Activated CD8-positive, alpha-beta memory T cell treated with anti-CD3 and anti-CD28 coated beads, Interleukin-2, amount 50 U/mL, for 24 hours (primary cell): ENCODE results near the gene PRPF38A.
A peak's percentile ranks its signal among the peaks of the same experiment; 100 is the strongest.

Experiments
- DNase-seq: peaks from one replicate; pipeline ENCODE4 v3.0.0-alpha.2; 2020; ENCODE audit errors: extremely low read depth

Gene PRPF38A

GRCh38 chr1:52400131-52400530 is 4.3 kb upstream of the PRPF38A start:
- DNase-seq: no peak

- DNase-seq: no peak
These were observed 1.6 kb upstream of the PRPF38A start for GRCh38 chr1:52402860-52403240.

GRCh38 chr1:52403566-52404115 is 761 bp upstream of the PRPF38A start:
- peak; percentile 2 for DNase-seq

GRCh38 chr1:52404975-52405338 is 555 bp downstream of the PRPF38A start:
- DNase-seq: no peak

- DNase-seq: no peak
These were observed 9.1 kb downstream of the PRPF38A start for GRCh38 chr1:52413410-52413989.

GRCh38 chr1:52414942-52415341 is 10.5 kb downstream of the PRPF38A start:
- DNase-seq: no peak

GRCh38 chr1:52416811-52417210 is 12.4 kb downstream of the PRPF38A start:
- no peak for DNase-seq

GRCh38 chr1:52420713-52421112 is 16.3 kb downstream of the PRPF38A start:
- DNase-seq: no peak

GRCh38 chr1:52423055-52423454 is 18.7 kb downstream of the PRPF38A start:
- no peak for DNase-seq

- peak; percentile 15 for DNase-seq
These were observed 19.4 kb downstream of the PRPF38A start for GRCh38 chr1:52423771-52424170.

GRCh38 chr1:52424231-52424636 is 19.8 kb downstream of the PRPF38A start:
- DNase-seq: no peak

GRCh38 chr1:52424813-52425212 is 20.4 kb downstream of the PRPF38A start:
- DNase-seq: no peak

- DNase-seq: no peak
These were observed 22.0 kb downstream of the PRPF38A start for GRCh38 chr1:52426371-52426770.

- DNase-seq: no peak
These were observed 22.8 kb downstream of the PRPF38A start for GRCh38 chr1:52427152-52427551.

- DNase-seq: no peak
These were observed 28.4 kb downstream of the PRPF38A start for GRCh38 chr1:52432807-52433206.

GRCh38 chr1:52435211-52435610 is 30.8 kb downstream of the PRPF38A start:
- DNase-seq: no peak

- DNase-seq: no peak
These were observed 31.2 kb downstream of the PRPF38A start for GRCh38 chr1:52435650-52436049.

GRCh38 chr1:52436817-52437216 is 32.4 kb downstream of the PRPF38A start:
- no peak for DNase-seq

- DNase-seq: no peak
These were observed 35.6 kb downstream of the PRPF38A start for GRCh38 chr1:52439976-52440375.

GRCh38 chr1:52444463-52444862 is 40.1 kb downstream of the PRPF38A start:
- no peak for DNase-seq

- DNase-seq: no peak
These were observed 49.7 kb downstream of the PRPF38A start for GRCh38 chr1:52454127-52454526.

GRCh38 chr1:52454779-52455178 is 50.4 kb downstream of the PRPF38A start:
- DNase-seq: no peak

GRCh38 chr1:52455686-52456085 is 51.3 kb downstream of the PRPF38A start:
- no peak for DNase-seq

GRCh38 chr1:52460694-52461093 is 56.3 kb downstream of the PRPF38A start:
- no peak for DNase-seq
